ENCODE data around the gene ZNF136.

DNA sequence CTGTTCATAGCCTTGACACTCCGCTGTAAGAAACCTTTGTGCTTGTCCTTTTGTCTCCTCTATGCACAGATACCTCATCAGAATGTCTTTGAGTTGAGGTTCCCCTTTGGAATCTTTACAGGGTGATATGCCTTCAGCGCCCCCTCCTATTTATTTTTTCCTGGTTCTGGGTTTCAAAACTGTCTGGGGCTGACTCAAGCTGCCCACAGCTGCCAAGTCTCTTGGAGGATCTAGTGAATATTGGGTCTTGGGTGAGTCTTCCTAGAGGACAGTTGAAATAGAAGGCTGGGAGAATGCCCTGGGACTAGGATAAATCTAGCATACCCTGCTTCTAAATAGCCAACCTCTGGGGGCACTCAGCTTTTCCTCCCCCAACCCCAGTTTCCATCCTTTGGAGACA lies 930 bp downstream of the ZNF136 start:
- no peak for TF ChIP-seq ZNF701 (tag by site-specific recombination; IDR thresholded peaks at IDR 0.05)
- no peak for TF ChIP-seq KLF16 (tag by site-specific recombination; IDR thresholded peaks at IDR 0.05)
- TF ChIP-seq, protein P1, sequence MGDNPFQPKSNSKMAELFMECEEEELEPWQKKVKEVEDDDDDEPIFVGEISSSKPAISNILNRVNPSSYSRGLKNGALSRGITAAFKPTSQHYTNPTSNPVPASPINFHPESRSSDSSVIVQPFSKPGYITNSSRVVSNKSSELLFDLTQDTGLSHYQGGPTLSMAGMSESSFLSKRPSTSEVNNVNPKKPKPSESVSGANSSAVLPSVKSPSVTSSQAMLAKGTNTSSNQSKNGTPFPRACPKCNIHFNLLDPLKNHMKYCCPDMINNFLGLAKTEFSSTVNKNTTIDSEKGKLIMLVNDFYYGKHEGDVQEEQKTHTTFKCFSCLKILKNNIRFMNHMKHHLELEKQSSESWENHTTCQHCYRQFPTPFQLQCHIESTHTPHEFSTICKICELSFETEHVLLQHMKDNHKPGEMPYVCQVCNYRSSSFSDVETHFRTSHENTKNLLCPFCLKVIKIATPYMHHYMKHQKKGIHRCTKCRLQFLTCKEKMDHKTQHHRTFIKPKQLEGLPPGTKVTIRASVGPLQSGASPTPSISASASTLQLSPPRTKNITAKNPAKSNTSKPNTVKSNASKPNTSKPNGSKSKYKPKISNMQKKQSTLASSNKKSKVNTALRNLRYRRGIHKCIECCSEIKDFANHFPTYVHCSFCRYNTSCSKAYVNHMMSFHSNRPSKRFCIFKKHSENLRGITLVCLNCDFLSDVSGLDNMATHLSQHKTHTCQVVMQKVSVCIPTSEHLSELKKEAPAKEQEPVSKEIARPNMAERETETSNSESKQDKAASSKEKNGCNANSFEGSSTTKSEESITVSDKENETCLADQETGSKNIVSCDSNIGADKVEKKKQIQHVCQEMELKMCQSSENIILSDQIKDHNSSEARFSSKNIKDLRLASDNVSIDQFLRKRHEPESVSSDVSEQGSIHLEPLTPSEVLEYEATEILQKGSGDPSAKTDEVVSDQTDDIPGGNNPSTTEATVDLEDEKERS (tag by site-specific recombination; IDR thresholded peaks at IDR 0.05) = no peak
- TF ChIP-seq, protein P2, sequence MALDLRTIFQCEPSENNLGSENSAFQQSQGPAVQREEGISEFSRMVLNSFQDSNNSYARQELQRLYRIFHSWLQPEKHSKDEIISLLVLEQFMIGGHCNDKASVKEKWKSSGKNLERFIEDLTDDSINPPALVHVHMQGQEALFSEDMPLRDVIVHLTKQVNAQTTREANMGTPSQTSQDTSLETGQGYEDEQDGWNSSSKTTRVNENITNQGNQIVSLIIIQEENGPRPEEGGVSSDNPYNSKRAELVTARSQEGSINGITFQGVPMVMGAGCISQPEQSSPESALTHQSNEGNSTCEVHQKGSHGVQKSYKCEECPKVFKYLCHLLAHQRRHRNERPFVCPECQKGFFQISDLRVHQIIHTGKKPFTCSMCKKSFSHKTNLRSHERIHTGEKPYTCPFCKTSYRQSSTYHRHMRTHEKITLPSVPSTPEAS (tag by site-specific recombination; IDR thresholded peaks at IDR 0.05) = no peak

Data from HEK293 (cell line).